ENCODE results near the gene LANCL2.
"Not testable (repeated sequence)": the region's sequence is repeated elsewhere in the genome, so short reads cannot be mapped to it uniquely, and the experiment has no call there.

LANCL2 gene

GRCh38 chr7:55469271-55469681 lies 104.1 kb downstream of the LANCL2 start:
- DNase-seq (ENCODE audit: low read depth in 1 of 2, low spot score in 1 of 2), result no peak

GRCh38 chr7:55469721-55470120 lies 104.6 kb downstream of the LANCL2 start:
- DNase-seq (ENCODE audit: low read depth in 1 of 2, low spot score in 1 of 2), result no peak

GRCh38 chr7:55470261-55470660 lies 105.1 kb downstream of the LANCL2 start:
- no peak for DNase-seq (ENCODE audit: low read depth in 1 of 2, low spot score in 1 of 2)

GRCh38 chr7:55471594-55471993 lies 106.5 kb downstream of the LANCL2 start:
- not testable (repeated sequence) for DNase-seq (ENCODE audit: low read depth in 1 of 2, low spot score in 1 of 2)

- not testable (repeated sequence) for DNase-seq (ENCODE audit: low read depth in 1 of 2, low spot score in 1 of 2)
Observed at GRCh38 chr7:55472406-55472805, 107.3 kb downstream of the LANCL2 start.

GRCh38 chr7:55472928-55473725 lies 108.0 kb downstream of the LANCL2 start:
- DNase-seq (ENCODE audit: low read depth in 1 of 2, low spot score in 1 of 2), result no peak

GRCh38 chr7:55473932-55474331 lies 108.8 kb downstream of the LANCL2 start:
- DNase-seq (ENCODE audit: low read depth in 1 of 2, low spot score in 1 of 2), result no peak

- no peak for DNase-seq (ENCODE audit: low read depth in 1 of 2, low spot score in 1 of 2)
Observed at GRCh38 chr7:55474944-55475854, 110.1 kb downstream of the LANCL2 start.

- no peak for DNase-seq (ENCODE audit: low read depth in 1 of 2, low spot score in 1 of 2)
Observed at GRCh38 chr7:55475855-55476803, 111.0 kb downstream of the LANCL2 start.

- no peak for DNase-seq (ENCODE audit: low read depth in 1 of 2, low spot score in 1 of 2)
Observed at GRCh38 chr7:55476852-55477780, 112.0 kb downstream of the LANCL2 start.

- no peak for DNase-seq (ENCODE audit: low read depth in 1 of 2, low spot score in 1 of 2)
Observed at GRCh38 chr7:55477781-55478374, 112.7 kb downstream of the LANCL2 start.

GRCh38 chr7:55478700-55479099 lies 113.6 kb downstream of the LANCL2 start:
- DNase-seq (ENCODE audit: low read depth in 1 of 2, low spot score in 1 of 2), result no peak

GRCh38 chr7:55481155-55481554 lies 116.0 kb downstream of the LANCL2 start:
- DNase-seq (ENCODE audit: low read depth in 1 of 2, low spot score in 1 of 2), result no peak

GRCh38 chr7:55483046-55483445 lies 117.9 kb downstream of the LANCL2 start:
- DNase-seq (ENCODE audit: low read depth in 1 of 2, low spot score in 1 of 2), result no peak
